Thyroid gland (tissue), 4 donors: Measurements from ENCODE around the gene TBCC.

Source experiments
- POLR2A ChIP-seq, 2 donors: fragments of 450-650 bp; IDR thresholded peaks; one replicate each; pipeline ENCODE4 v1.6.1; 2017; ENCODE audit warnings: antibody characterized with exemption in 2 of 2, mild to moderate bottlenecking in 2 of 2, moderate library complexity in 1 of 2
- TF ChIP-seq, protein P1 (sequence below), 6 experiments: fragments of 200-600 bp in 3 of 6; fragments of 450-650 bp in 3 of 6; sonication (generic) in 3 of 6; IDR thresholded peaks; one replicate each; pipeline ENCODE4 v1.5.1; 2016 to 2019; ENCODE audit warnings: antibody characterized with exemption in 6 of 6, mild to moderate bottlenecking in 2 of 6, inconsistent platforms in 1 of 6, moderate library complexity in 1 of 6

DNA sequence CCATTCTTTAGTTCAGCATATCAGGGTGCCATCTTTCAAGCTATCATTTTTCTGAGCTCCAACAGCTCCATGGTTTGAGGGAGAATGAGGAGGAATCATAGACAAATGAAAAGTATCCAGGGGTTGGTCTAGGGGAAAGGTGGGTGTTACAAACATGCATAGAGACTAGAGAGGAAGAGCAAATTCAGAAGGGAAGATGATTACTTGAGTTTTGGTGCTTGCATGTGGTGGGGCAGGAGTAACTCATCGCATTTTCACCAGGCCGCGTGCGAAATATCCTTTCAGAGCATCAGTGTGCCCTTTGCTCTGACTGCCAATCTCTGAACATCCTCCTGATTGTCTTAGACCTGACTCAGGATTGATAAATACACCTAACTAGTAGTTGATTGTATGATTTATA lies 28.3 kb upstream of the TBCC start:
- no peak for TF ChIP-seq POLR2A (IDR thresholded peaks at IDR 0.05)
- TF ChIP-seq, protein P1, sequence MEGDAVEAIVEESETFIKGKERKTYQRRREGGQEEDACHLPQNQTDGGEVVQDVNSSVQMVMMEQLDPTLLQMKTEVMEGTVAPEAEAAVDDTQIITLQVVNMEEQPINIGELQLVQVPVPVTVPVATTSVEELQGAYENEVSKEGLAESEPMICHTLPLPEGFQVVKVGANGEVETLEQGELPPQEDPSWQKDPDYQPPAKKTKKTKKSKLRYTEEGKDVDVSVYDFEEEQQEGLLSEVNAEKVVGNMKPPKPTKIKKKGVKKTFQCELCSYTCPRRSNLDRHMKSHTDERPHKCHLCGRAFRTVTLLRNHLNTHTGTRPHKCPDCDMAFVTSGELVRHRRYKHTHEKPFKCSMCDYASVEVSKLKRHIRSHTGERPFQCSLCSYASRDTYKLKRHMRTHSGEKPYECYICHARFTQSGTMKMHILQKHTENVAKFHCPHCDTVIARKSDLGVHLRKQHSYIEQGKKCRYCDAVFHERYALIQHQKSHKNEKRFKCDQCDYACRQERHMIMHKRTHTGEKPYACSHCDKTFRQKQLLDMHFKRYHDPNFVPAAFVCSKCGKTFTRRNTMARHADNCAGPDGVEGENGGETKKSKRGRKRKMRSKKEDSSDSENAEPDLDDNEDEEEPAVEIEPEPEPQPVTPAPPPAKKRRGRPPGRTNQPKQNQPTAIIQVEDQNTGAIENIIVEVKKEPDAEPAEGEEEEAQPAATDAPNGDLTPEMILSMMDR (IDR thresholded peaks at IDR 0.05) = no peak
